Measurements from ENCODE around the gene CCNDBP1. TPM values are rescaled to one million over a fixed set of nuclear protein-coding genes. Genes with fewer than 3 reads are reported as not detected.

Gene CCNDBP1
- total RNA-seq (2021; fragmentation: NEBNext Ultra II Directional; extraction: Animal tissue kit (Norgen Biotek cat#: 25700)), result 23.4 TPM in 2 replicates
- 29.0 and 41.7 TPM in 2 replicates for polyA plus RNA-seq (2011; rRNA removed)
- polyA plus RNA-seq (2011; cell fraction: cytosol; rRNA removed), result 32.9 TPM
- polyA plus RNA-seq (2011; cell fraction: nucleus; rRNA removed), result 25.2 TPM
- 21.2 to 27.9 TPM (median 24.2 TPM) in 4 replicates for polyA plus RNA-seq (2012, experiment 1 of 2)
- 13.1 TPM for polyA plus RNA-seq (2012, experiment 2 of 2)
- polyA plus RNA-seq (2013, experiment 1 of 2), result 16.5 TPM
- polyA plus RNA-seq (2013, experiment 2 of 2), result 16.7 TPM
- 17.5 and 24.0 TPM in 2 replicates for polyA minus RNA-seq (2011; rRNA and poly(A)+ RNA removed)
- 14.9 TPM for polyA minus RNA-seq (2011; cell fraction: cytosol; rRNA and poly(A)+ RNA removed)
- polyA minus RNA-seq (2011; cell fraction: nucleus; rRNA and poly(A)+ RNA removed), result 13.2 TPM
- long read RNA-seq, experiment 1, transcript CCNDBP1-201 (11 exons, 3,660 nt), result major isoform, 14 of 20 reads
- long read RNA-seq, experiment 1, partial matches to known transcripts, result 4 of 20 reads
- long read RNA-seq, experiment 1, other reads (novel, unspliced or antisense), result 1 of 20 reads
- long read RNA-seq, experiment 2, transcript CCNDBP1-201 (11 exons, 3,660 nt), result major isoform, 18 of 21 reads
- long read RNA-seq, experiment 2, partial matches to known transcripts, result 2 of 21 reads
- long read RNA-seq, experiment 2, other reads (novel, unspliced or antisense), result 1 of 21 reads

- H2AK5ac ChIP-seq (ENCODE audit: low read depth, low read length), result no peak within 1 kb of the TSS
- ChIA-PET CTCF (ENCODE audit: partially characterized antibody) (interaction anchor here (1.0 to 4.1 kb wide), 9 partner anchors 14 to 141 kb away, joined by 3 to 16 read pairs (median 4); no protein-coding TSS in a partner anchor), POLR2A (ENCODE audit: partially characterized antibody) (interaction anchor here (0.7 kb wide), 1 partner anchor 36 kb away, joined by 3 read pairs; no protein-coding TSS in a partner anchor)
- H2BK12ac ChIP-seq (ENCODE audit: low read depth, low read length), result no peak within 1 kb of the TSS
- peaks cover 0 to 5% (median 1%) of the 10 kb centered on the region in 4 experiments; a peak in 2 of 8 replicates for H3K36me3 ChIP-seq (ENCODE audit: control insufficient read depth in 2 of 4, insufficient read depth in 4 of 4, low read length in 3 of 4)
- H3K4me1 ChIP-seq (replicated peaks in 1 of 4; ENCODE audit: control insufficient read depth in 3 of 4, insufficient read depth in 4 of 4, low read length in 3 of 4), result peaks cover 4 to 8% (median 5%) of the 10 kb centered on the region in 4 experiments; a peak in 5 of 7 replicates
- no peak within 1 kb of the TSS for H2BK20ac ChIP-seq (ENCODE audit: low read length)
- FAIRE-seq, result peak; percentile 13
- H2BK15ac ChIP-seq (ENCODE audit: low read length), result no peak within 1 kb of the TSS
- H4K20me1 ChIP-seq (replicated peaks in 1 of 2; ENCODE audit: control insufficient read depth in 1 of 2, insufficient read depth in 2 of 2, low read length in 2 of 2), result peaks cover 0 to 2% of the 10 kb centered on the region in 2 experiments
- H3K23ac ChIP-seq (ENCODE audit: insufficient read length), result no peak within 1 kb of the TSS
- no peak within 1 kb of the TSS for H3K4ac ChIP-seq (replicated peaks; ENCODE audit: insufficient read length, low read depth, low read length)
- peak within 1 kb of the TSS; percentile 64 to 93 (median 89) for H3K4me3 ChIP-seq (ENCODE audit: extremely low read depth in 1 of 4, insufficient read depth in 2 of 4, low read depth in 3 of 4, low read length in 4 of 4)
- WGBS, 2 experiments (ENCODE audit: extremely low coverage in 1 of 2, insufficient coverage in 1 of 2, insufficient read length in 1 of 2, insufficient replicate concordance in 2 of 2, low coverage in 1 of 2, low lambda C conversion rate in 2 of 2, missing lambda C conversion rate in 1 of 2), result 1% methylated on average over 28 of the region's 69 CpGs; no CpG with 5 or more reads in 1 of the 2 experiments
- H3K9ac ChIP-seq (replicated peaks in 1 of 4; ENCODE audit: extremely low read depth in 1 of 4, low read depth in 3 of 4, low read length in 3 of 4), result peak within 1 kb of the TSS in 3 of 4 experiments; percentile 34 to 80 (median 40); a peak in 6 of 7 replicates
- peaks cover 7% of the 10 kb centered on the region for H3K23me2 ChIP-seq (ENCODE audit: low read depth, low read length)
- H3K9me3 ChIP-seq (ENCODE audit: insufficient read depth in 2 of 2, low read depth in 1 of 2, low read length in 1 of 2), result no peaks in the 10 kb centered on the region
- no peaks in the 10 kb centered on the region for H3K79me1 ChIP-seq (ENCODE audit: low read depth, low read length)
- peak within 1 kb of the TSS; percentile 45 for H4K5ac ChIP-seq (ENCODE audit: insufficient read length, low read depth, low read length)
- no peaks in the 10 kb centered on the region for H3K79me2 ChIP-seq (ENCODE audit: control insufficient read depth in 1 of 2, insufficient read depth in 2 of 2, low read length in 2 of 2)
- H3K4me2 ChIP-seq (ENCODE audit: insufficient read depth in 1 of 2, low read depth in 2 of 2, low read length in 2 of 2), result peak within 1 kb of the TSS; percentile 96 to 99
- H3K56ac ChIP-seq (replicated peaks; ENCODE audit: insufficient read length, low read depth, low read length), result peak within 1 kb of the TSS; percentile 40
- peak within 1 kb of the TSS; percentile 98 for H2AFZ ChIP-seq (ENCODE audit: low read length)
- H3K14ac ChIP-seq (ENCODE audit: insufficient read length), result no peak within 1 kb of the TSS
- H4K91ac ChIP-seq (replicated peaks; ENCODE audit: insufficient read length, low read length), result no peak within 1 kb of the TSS
- H4K8ac ChIP-seq (ENCODE audit: extremely low read depth, insufficient read depth, low read length), result no peak within 1 kb of the TSS
- H2BK120ac ChIP-seq (replicated peaks; ENCODE audit: low read depth, low read length), result no peak within 1 kb of the TSS
- peak within 1 kb of the TSS; percentile 94 for H3K18ac ChIP-seq (ENCODE audit: extremely low read depth, low read length)
- H3K27me3 ChIP-seq (replicated peaks in 1 of 4; ENCODE audit: control insufficient read depth in 3 of 4, extremely low read depth in 1 of 4, insufficient read depth in 3 of 4, low read length in 3 of 4), result no peaks in the 10 kb centered on the region
- peak within 1 kb of the TSS; percentile 84; the same call in 1 of the 2 replicates for H2BK5ac ChIP-seq (ENCODE audit: low read depth, low read length)
- H3K27ac ChIP-seq (ENCODE audit: low read depth, low read length), result 0 out of 2 replicates have a peak within 1 kb of the TSS, but pooled peaks have one; percentile 54
- peak; percentile 87 to 95 for DNase-seq (ENCODE audit: low read depth in 1 of 2, low spot score in 2 of 2)
- peak; percentile 80 for TF ChIP-seq POLR2AphosphoS5 (IDR thresholded peaks at IDR 0.05; ENCODE audit: low read depth, low read length)
- peak; percentile 86 for TF ChIP-seq KDM4A (IDR thresholded peaks at IDR 0.05; ENCODE audit: low read depth, low read length, severe bottlenecking)
- TF ChIP-seq PHF8 (conservative IDR thresholded peaks at IDR 0.05; ENCODE audit: low read depth, low read length), result peak; percentile 80
- TF ChIP-seq GTF2F1 (IDR thresholded peaks at IDR 0.05; ENCODE audit: borderline replicate concordance, low read depth, low read length), result no peak
- peak in 1 of 2 experiments; percentile 56; a peak in 1 of 3 replicates for TF ChIP-seq POLR2A (IDR thresholded peaks at IDR 0.05; ENCODE audit: control extremely low read depth in 1 of 2, low read depth in 2 of 2, low read length in 2 of 2)
- no peak for TF ChIP-seq ZNF274 (IDR thresholded peaks at IDR 0.05; ENCODE audit: borderline replicate concordance, extremely low read depth, low read length)
Observed at GRCh38 chr15:43185157-43186002, at the start of gene CCNDBP1. Gene CCNDBP1 (plus strand): TSS chr15:43185403. CDS start chr15:43185499, 96 bp downstream.

Measured in H1 (cell line).